Measurements from ENCODE around the gene PIK3CB.

GRCh38 chr3:138781012-138781470 is 53.7 kb downstream of the PIK3CB start:
- no peak for TF ChIP-seq EZH2 (IDR thresholded peaks at IDR 0.05; ENCODE audit: low read length, unreplicated experiment)
- TF ChIP-seq CTCF (conservative IDR thresholded peaks at IDR 0.05; ENCODE audit: low read depth, low read length): no peak
- TF ChIP-seq EZH2phosphoT487 (IDR thresholded peaks at IDR 0.05; ENCODE audit: borderline replicate concordance, low read length): no peak

Data from PC-3 (cell line).